Measurements from ENCODE around the gene PTPRK. TPM values are rescaled to one million over a fixed set of nuclear protein-coding genes. Genes with fewer than 3 reads are reported as not detected.

PTPRK gene
- total and polyA plus RNA-seq, 2 of the 8 experiments (the other 6 are each of a cell fraction or from before 2014, with no cell fraction given), result 11.4 to 47.3 TPM

DNA sequence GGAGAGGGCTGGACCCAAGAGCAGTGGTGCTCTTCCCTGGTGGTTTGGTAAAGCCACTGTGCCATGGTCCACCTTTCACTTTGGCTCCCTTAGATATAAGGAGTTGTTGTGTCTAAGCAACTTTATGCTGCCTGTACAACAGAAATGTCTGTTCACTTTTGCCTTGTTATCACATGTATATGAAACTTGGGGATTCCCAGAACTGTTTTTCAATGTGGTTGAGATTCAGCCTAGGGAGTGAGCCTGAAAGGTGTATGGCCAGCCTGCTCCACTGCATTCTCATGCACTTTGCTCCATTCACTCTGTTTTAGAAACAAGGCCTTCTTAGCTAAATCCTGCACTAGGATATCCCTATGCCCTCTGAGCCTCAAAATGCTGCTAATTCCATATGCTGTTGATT is 385.1 kb downstream of the PTPRK start:
- no peak overlapping the region for H3K18ac ChIP-seq (ENCODE audit: extremely low read depth, low read length)
- CTCF ChIA-PET (ENCODE audit: partially characterized antibody), result no interaction called here
- H3K4me1 ChIP-seq (replicated peaks in 1 of 4; ENCODE audit: control insufficient read depth in 3 of 4, insufficient read depth in 4 of 4, low read length in 3 of 4), result no peaks in the 10 kb centered on the region
- H2AFZ ChIP-seq (ENCODE audit: low read length), result no peak overlapping the region
- no peak for DNase-seq (ENCODE audit: low read depth in 1 of 2, low spot score in 2 of 2)
- H3K23me2 ChIP-seq (ENCODE audit: low read depth, low read length), result no peaks in the 10 kb centered on the region
- POLR2A ChIA-PET (ENCODE audit: partially characterized antibody), result no interaction called here
- H2BK12ac ChIP-seq (ENCODE audit: low read depth, low read length), result no peak overlapping the region
- no peak overlapping the region for H3K9ac ChIP-seq (replicated peaks in 1 of 4; ENCODE audit: extremely low read depth in 1 of 4, low read depth in 3 of 4, low read length in 3 of 4)
- no peak overlapping the region for H2BK120ac ChIP-seq (replicated peaks; ENCODE audit: low read depth, low read length)
- H3K23ac ChIP-seq (ENCODE audit: insufficient read length), result no peak overlapping the region
- no peak overlapping the region for H3K14ac ChIP-seq (ENCODE audit: insufficient read length)
- no peak overlapping the region for H4K5ac ChIP-seq (ENCODE audit: insufficient read length, low read depth, low read length)
- no peaks in the 10 kb centered on the region for H3K36me3 ChIP-seq (ENCODE audit: control insufficient read depth in 2 of 4, insufficient read depth in 4 of 4, low read length in 3 of 4)
- H3K9me3 ChIP-seq (ENCODE audit: insufficient read depth in 2 of 2, low read depth in 1 of 2, low read length in 1 of 2), result no peaks in the 10 kb centered on the region
- H3K4ac ChIP-seq (replicated peaks; ENCODE audit: insufficient read length, low read depth, low read length), result no peak overlapping the region
- H4K91ac ChIP-seq (replicated peaks; ENCODE audit: insufficient read length, low read length), result no peak overlapping the region
- H3K56ac ChIP-seq (replicated peaks; ENCODE audit: insufficient read length, low read depth, low read length), result no peak overlapping the region
- TF ChIP-seq CHD2 (IDR thresholded peaks at IDR 0.05; ENCODE audit: low read length) (no peak), PHF8 (conservative IDR thresholded peaks at IDR 0.05; ENCODE audit: low read depth, low read length) (no peak), JUN (IDR thresholded peaks at IDR 0.05; ENCODE audit: low read depth, low read length) (no peak), RAD21 (IDR thresholded peaks at IDR 0.05 in 1 of 2, conservative IDR thresholded peaks at IDR 0.05 in 1 of 2; ENCODE audit: low read depth in 2 of 2, low read length in 2 of 2) (no peak), EP300 (IDR thresholded peaks at IDR 0.05; ENCODE audit: borderline replicate concordance in 1 of 2, low read depth in 2 of 2, low read length in 2 of 2) (no peak), GTF2F1 (IDR thresholded peaks at IDR 0.05; ENCODE audit: borderline replicate concordance, low read depth, low read length) (no peak), HDAC2 (IDR thresholded peaks at IDR 0.05; ENCODE audit: borderline replicate concordance in 1 of 2, low read depth in 2 of 2, low read length in 2 of 2) (no peak), KDM5A (IDR thresholded peaks at IDR 0.05; ENCODE audit: low read length) (no peak)
- H2BK20ac ChIP-seq (ENCODE audit: low read length), result no peak overlapping the region
- no peak overlapping the region for H2AK5ac ChIP-seq (ENCODE audit: low read depth, low read length)
- H2BK15ac ChIP-seq (ENCODE audit: low read length), result no peak overlapping the region
- no peaks in the 10 kb centered on the region for H3K79me2 ChIP-seq (ENCODE audit: control insufficient read depth in 1 of 2, insufficient read depth in 2 of 2, low read length in 2 of 2)
- no peaks in the 10 kb centered on the region for H3K27me3 ChIP-seq (replicated peaks in 1 of 4; ENCODE audit: control insufficient read depth in 3 of 4, extremely low read depth in 1 of 4, insufficient read depth in 3 of 4, low read length in 3 of 4)
- H4K20me1 ChIP-seq (replicated peaks in 1 of 2; ENCODE audit: control insufficient read depth in 1 of 2, insufficient read depth in 2 of 2, low read length in 2 of 2), result no peaks in the 10 kb centered on the region
- H3K27ac ChIP-seq (ENCODE audit: low read depth, low read length), result no peak overlapping the region
- no peak for FAIRE-seq
- no peak overlapping the region for H2BK5ac ChIP-seq (ENCODE audit: low read depth, low read length)
- H3K79me1 ChIP-seq (ENCODE audit: low read depth, low read length), result no peaks in the 10 kb centered on the region
- no peak overlapping the region for H4K8ac ChIP-seq (ENCODE audit: extremely low read depth, insufficient read depth, low read length)
- H3K4me3 ChIP-seq (ENCODE audit: extremely low read depth in 1 of 4, insufficient read depth in 2 of 4, low read depth in 3 of 4, low read length in 4 of 4), result no peak overlapping the region
- H3K4me2 ChIP-seq (ENCODE audit: insufficient read depth in 1 of 2, low read depth in 2 of 2, low read length in 2 of 2), result no peak overlapping the region
